K562 (cell line): ENCODE data around the gene SIRT2. TPM values are rescaled to one million over a fixed set of nuclear protein-coding genes. Genes with fewer than 3 reads are reported as not detected.
A peak's percentile ranks its signal among the peaks of the same experiment; 100 is the strongest.

Experiments used
- BRF1 ChIP-seq: IDR thresholded peaks from 3 replicates; pipeline ENCODE4 v1.6.1; 2011; ENCODE audit warnings: borderline replicate concordance, mild to moderate bottlenecking; ENCODE audit not compliant: insufficient read length; ENCODE audit errors: extremely low read depth
- C11orf30 ChIP-seq: fragments of 450-650 bp; IDR thresholded peaks from 2 replicates; pipeline ENCODE4 v1.6.1; 2016; ENCODE audit warnings: low read depth, mild to moderate bottlenecking
- CBX2 ChIP-seq: fragments of 200-600 bp; sonication (generic); IDR thresholded peaks from one replicate; pipeline ENCODE4 v1.6.1; 2012; ENCODE audit warnings: mild to moderate bottlenecking, low read length, inconsistent platforms; ENCODE audit not compliant: insufficient read depth, poor library complexity, severe bottlenecking
- FIP1L1 ChIP-seq: fragments of 200-400 bp; formaldehyde crosslinking; IDR thresholded peaks from 2 replicates; pipeline ENCODE4 v1.6.1; 2018; ENCODE audit warnings: mild to moderate bottlenecking, low read depth, low read length; ENCODE audit not compliant: poor library complexity, severe bottlenecking
- FOXO4 ChIP-seq: fragments of 450-650 bp; formaldehyde crosslinking; IDR thresholded peaks from 2 replicates; pipeline ENCODE4 v1.4.0; 2020; ENCODE audit warnings: mild to moderate bottlenecking, moderate library complexity
- FUS ChIP-seq: fragments of 200-400 bp; formaldehyde crosslinking; optimal IDR thresholded peaks from 2 replicates; pipeline ENCODE3; 2017; ENCODE audit warnings: low read depth, low read length
- HDAC6 ChIP-seq: IDR thresholded peaks from 2 replicates; pipeline ENCODE4 v1.6.1; 2012; ENCODE audit warnings: low read depth, mild to moderate bottlenecking, control low read depth, inconsistent platforms, low read length, moderate library complexity
- HEY1 ChIP-seq: fragments of 250-450 bp; sonication (Bioruptor Pico); IDR thresholded peaks from 2 replicates; pipeline ENCODE4 v1.5.0; 2020; ENCODE audit warnings: mild to moderate bottlenecking, moderate library complexity, borderline replicate concordance
- HNRNPH1 ChIP-seq: fragments of 200-400 bp; formaldehyde crosslinking; optimal IDR thresholded peaks from 2 replicates; pipeline ENCODE3; 2017; ENCODE audit warnings: low read depth, mild to moderate bottlenecking, low read length, moderate library complexity
- JUNB ChIP-seq: fragments of 450-650 bp; formaldehyde crosslinking; conservative IDR thresholded peaks from 2 replicates; pipeline ENCODE4 v1.4.0; 2020; ENCODE audit warnings: mild to moderate bottlenecking
- MCM3 ChIP-seq: fragments of 450-650 bp; IDR thresholded peaks from 2 replicates; pipeline ENCODE4 v1.6.1; 2016
- PRMT5 ChIP-seq: sonication (generic); formaldehyde crosslinking; IDR thresholded peaks from 2 replicates; pipeline ENCODE4 v1.5.0; 2020; ENCODE audit warnings: missing genetic modification reagents
- RBM39 ChIP-seq: fragments of 200-400 bp; formaldehyde crosslinking; optimal IDR thresholded peaks from 2 replicates; pipeline ENCODE3; 2018; ENCODE audit warnings: low read depth, low read length
- SRSF7 ChIP-seq: fragments of 200-400 bp; formaldehyde crosslinking; optimal IDR thresholded peaks from 2 replicates; pipeline ENCODE3; 2017; ENCODE audit warnings: mild to moderate bottlenecking, low read depth, low read length
- ZBTB12 ChIP-seq: fragments of 250-450 bp; sonication (Bioruptor Pico); IDR thresholded peaks from 2 replicates; pipeline ENCODE4 v1.4.0; 2020
- ZNF311 ChIP-seq: fragments of 250-450 bp; sonication (Bioruptor Pico); IDR thresholded peaks from 2 replicates; pipeline ENCODE4 v1.4.0; 2020; ENCODE audit warnings: mild to moderate bottlenecking, moderate library complexity
- ZNF75A ChIP-seq: fragments of 450-650 bp; formaldehyde crosslinking; IDR thresholded peaks from 2 replicates; pipeline ENCODE4 v1.4.0; 2020; ENCODE audit warnings: mild to moderate bottlenecking
- polyA plus RNA-seq, 8 experiments: library from polyadenylated mRNA; depleted of rRNA in 4 of 8; stranded (reverse) in 5 of 8; unstranded in 3 of 8; fragments of >200 nt; fragmentation: Nextera tagmentation in 2 of 8; fragmentation: Illumina TruSeq in 1 of 8; extraction: Ambion mirVana in 2 of 8; extraction: Trizol in 1 of 8; gene quantifications; 2 replicates each; pipeline versions ENCODE4 v1.2.1 to v1.2.3, GENCODE V29; 2011 to 2014; ENCODE audit warnings: inconsistent platforms in 1 of 8, missing spikeins in 1 of 8
- total RNA-seq, 7 experiments: library from RNA; depleted of rRNA in 6 of 7; stranded (reverse); fragments of >200 nt in 6 of 7; fragmentation: Illumina TruSeq in 2 of 7; extraction: Trizol in 2 of 7; gene quantifications; 2 replicates each; pipeline versions ENCODE4 v1.2.1 to v1.2.3, GENCODE V29; 2011 to 2021; ENCODE audit warnings: low replicate concordance in 1 of 7
- TF ChIP-seq, protein P1 (sequence below), 3 experiments: fragments of 200-800 bp in 1 of 3; sonication (Bioruptor generic) in 1 of 3; sonication (generic) in 1 of 3; formaldehyde crosslinking in 1 of 3; IDR thresholded peaks; 2 replicates each; pipeline versions ENCODE4 v1.6.1 to v1.8.0; 2016 to 2022; ENCODE audit warnings: mild to moderate bottlenecking in 2 of 3, missing compliant biosample characterization in 2 of 3, missing genetic modification characterization in 2 of 3, missing genetic modification reagents in 1 of 3
- TF ChIP-seq, protein P2 (sequence below): fragments of 250-450 bp; sonication (Bioruptor Pico); IDR thresholded peaks from 2 replicates; pipeline ENCODE4 v1.5.0; 2020; ENCODE audit warnings: mild to moderate bottlenecking
- TF ChIP-seq, protein P3 (sequence below): fragments of 250-450 bp; sonication (Bioruptor Pico); IDR thresholded peaks from 2 replicates; pipeline ENCODE4 v1.5.0; 2021

SIRT2 gene
- total and polyA plus RNA-seq, 9 of the 15 experiments (the other 6 are each of a cell fraction or from before 2014, with no cell fraction given) = 2.3 to 35.2 (median 22.9) TPM

DNA sequence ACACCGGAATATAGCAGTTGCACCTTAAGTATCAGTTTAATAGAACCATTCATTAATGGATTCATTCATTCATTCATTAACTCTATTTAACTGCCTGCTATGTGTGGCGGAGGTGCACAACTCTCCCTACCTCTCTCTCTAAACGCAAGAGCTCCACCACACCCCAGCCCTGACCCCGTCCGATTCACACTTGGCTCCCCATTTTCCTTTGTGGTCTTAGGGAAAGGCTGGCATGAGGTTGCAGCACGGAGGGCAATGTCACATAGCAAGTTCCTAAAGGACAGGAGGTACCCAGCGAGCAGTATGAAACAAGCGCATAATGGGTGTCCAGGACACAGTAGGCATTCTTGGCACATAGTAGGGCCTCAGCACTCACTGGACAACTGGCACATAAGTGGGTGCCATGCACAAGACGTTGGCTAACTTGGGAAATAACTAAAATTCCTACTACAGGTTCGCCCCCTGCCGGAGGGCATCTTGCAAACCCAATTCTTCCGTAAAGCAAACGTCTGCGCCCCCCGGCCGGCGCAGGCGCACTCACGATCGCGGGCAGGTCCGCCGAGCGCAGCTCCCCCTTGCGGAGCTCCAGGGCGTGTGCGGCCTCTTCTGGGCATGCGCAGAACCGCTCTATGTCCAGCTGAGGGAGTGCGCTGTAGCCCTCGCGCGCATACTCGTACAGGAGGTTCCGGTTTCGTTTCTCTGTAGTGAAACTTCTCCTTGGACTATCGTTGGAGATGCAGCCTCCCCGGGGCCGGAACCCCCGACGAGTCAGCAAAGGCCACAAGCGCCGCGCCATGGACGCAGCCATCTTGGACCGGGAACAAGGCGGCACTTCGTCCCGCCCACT lies 30.7 kb upstream of the SIRT2 start, which contains the start of gene SARS2 (continued):
- TF ChIP-seq, protein P1, sequence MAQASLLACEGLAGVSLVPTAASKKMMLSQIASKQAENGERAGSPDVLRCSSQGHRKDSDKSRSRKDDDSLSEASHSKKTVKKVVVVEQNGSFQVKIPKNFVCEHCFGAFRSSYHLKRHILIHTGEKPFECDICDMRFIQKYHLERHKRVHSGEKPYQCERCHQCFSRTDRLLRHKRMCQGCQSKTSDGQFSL (CRISPR knock-in tag; IDR thresholded peaks at IDR 0.05) = 0 out of 2 replicates have a peak, but pooled peaks have one; percentile 0
- TF ChIP-seq, protein P1 (tag; IDR thresholded peaks at IDR 0.05) = no peak
- no peak for TF ChIP-seq HEY1 (CRISPR knock-in tag)
- no peak for TF ChIP-seq JUNB (CRISPR knock-in tag)
- TF ChIP-seq HDAC6 = no peak
- TF ChIP-seq MCM3 = no peak
- TF ChIP-seq PRMT5 (CRISPR knock-in tag) = no peak
- TF ChIP-seq C11orf30 = peak; percentile 94
- TF ChIP-seq, protein P2, sequence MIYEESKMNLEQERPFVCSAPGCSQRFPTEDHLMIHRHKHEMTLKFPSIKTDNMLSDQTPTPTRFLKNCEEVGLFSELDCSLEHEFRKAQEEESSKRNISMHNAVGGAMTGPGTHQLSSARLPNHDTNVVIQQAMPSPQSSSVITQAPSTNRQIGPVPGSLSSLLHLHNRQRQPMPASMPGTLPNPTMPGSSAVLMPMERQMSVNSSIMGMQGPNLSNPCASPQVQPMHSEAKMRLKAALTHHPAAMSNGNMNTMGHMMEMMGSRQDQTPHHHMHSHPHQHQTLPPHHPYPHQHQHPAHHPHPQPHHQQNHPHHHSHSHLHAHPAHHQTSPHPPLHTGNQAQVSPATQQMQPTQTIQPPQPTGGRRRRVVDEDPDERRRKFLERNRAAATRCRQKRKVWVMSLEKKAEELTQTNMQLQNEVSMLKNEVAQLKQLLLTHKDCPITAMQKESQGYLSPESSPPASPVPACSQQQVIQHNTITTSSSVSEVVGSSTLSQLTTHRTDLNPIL (CRISPR knock-in tag) = no peak
- TF ChIP-seq CBX2 = no peak
- no peak for TF ChIP-seq RBM39
- TF ChIP-seq, protein P3, sequence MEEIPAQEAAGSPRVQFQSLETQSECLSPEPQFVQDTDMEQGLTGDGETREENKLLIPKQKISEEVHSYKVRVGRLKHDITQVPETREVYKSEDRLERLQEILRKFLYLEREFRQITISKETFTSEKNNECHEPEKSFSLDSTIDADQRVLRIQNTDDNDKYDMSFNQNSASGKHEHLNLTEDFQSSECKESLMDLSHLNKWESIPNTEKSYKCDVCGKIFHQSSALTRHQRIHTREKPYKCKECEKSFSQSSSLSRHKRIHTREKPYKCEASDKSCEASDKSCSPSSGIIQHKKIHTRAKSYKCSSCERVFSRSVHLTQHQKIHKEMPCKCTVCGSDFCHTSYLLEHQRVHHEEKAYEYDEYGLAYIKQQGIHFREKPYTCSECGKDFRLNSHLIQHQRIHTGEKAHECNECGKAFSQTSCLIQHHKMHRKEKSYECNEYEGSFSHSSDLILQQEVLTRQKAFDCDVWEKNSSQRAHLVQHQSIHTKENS (CRISPR knock-in tag) = no peak
- TF ChIP-seq HNRNPH1 = no peak
- TF ChIP-seq FIP1L1 = peak; percentile 42
- no peak for TF ChIP-seq BRF1
- TF ChIP-seq ZNF311 (CRISPR knock-in tag) = no peak
- no peak for TF ChIP-seq FUS
- TF ChIP-seq SRSF7 = no peak
- TF ChIP-seq ZBTB12 (CRISPR knock-in tag) = peak; percentile 39; the same call in 1 of the 2 replicates
- TF ChIP-seq ZNF75A (CRISPR knock-in tag) = 0 out of 2 replicates have a peak, but pooled peaks have one; percentile 33
- TF ChIP-seq FOXO4 (CRISPR knock-in tag) = no peak
